ENCODE measurements around the gene SRPRB.
"Not testable (repeated sequence)": the region's sequence is repeated elsewhere in the genome, so short reads cannot be mapped to it uniquely, and the experiment has no call there.

SRPRB gene

GRCh38 chr3:133779626-133780203 lies 25.9 kb upstream of the SRPRB start:
- DNase-seq (ENCODE audit: low read depth): no peak

DNA sequence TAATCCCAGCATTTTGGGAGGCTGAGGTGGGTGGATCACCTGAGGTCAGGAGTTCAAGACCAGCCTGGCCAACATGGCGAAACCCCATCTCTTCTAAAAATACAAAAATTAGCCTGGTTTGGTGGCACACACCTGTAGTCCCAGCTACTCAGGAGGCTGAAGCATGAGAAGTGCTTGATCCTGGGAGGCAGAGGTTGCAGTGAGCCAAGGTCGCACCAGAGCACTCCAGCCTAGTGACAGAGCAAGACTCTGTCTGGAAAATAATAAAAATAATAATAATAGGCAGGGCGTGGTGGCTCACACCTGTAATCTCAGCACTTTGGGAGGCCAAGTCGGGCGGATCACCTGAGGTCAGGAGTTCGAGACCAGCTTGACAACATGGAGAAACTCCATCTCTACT lies 24.9 kb upstream of the SRPRB start:
- DNase-seq (ENCODE audit: low read depth): not testable (repeated sequence)

DNA sequence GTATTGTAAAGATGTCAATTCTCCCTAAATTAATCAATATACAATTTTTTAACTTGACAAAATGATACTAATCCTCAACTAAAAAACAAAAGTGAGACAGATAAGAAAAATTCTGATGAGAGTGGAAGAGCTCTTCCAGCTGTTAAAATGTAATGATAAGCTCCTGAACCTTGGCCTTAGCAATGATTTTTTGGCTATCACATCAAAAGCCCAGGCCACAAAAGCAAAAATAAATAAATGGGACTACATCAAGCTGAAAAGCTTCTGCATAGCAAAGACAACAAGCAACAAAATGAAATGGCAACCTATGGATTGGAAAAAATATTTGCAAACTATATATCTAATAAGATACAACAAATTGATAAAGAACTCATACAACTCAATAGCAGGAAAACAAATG lies 24.0 kb upstream of the SRPRB start:
- no peak for DNase-seq (ENCODE audit: low read depth)

GRCh38 chr3:133782454-133782853 lies 23.2 kb upstream of the SRPRB start:
- DNase-seq (ENCODE audit: low read depth): no peak

DNA sequence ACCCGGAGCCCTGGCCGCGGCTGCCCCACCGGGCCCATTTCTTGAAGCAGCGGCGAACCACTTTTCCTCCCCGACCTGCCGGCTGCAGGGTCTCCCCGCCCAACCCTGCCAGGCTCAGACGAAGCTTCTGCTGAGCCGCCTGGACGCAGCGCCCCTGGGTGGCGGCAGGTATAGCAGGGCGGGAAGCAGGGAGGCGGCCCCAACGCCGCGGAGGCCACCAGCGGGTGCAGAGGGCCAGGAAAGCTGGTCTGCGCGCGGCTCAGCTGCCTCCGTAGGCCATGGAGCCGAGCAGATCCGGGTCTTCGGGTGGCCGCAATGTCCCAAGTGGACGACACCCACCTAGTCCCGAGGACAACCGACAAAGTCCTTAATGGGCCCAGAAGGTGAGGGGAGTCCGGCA lies 21.9 kb upstream of the SRPRB start:
- DNase-seq (ENCODE audit: low read depth): no peak

DNA sequence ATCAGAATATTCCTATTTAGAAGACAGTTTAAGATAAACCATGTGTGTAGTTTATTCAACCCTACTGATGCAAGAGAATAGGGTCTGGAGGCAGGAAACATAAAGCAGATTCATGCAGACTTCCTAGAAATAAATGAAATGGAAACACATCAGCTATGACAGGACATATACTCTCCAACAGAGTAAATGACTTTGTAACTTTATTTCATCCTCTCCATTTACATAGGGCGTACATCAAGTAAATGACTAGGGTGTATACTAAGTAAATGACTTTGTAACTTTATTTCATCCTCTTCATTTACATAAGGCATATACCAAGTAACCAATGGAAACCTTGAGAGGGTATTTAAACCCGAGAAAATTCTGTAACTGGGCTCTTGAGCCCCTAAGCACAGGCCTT lies 17.6 kb upstream of the SRPRB start:
- DNase-seq (ENCODE audit: low read depth): no peak

DNA sequence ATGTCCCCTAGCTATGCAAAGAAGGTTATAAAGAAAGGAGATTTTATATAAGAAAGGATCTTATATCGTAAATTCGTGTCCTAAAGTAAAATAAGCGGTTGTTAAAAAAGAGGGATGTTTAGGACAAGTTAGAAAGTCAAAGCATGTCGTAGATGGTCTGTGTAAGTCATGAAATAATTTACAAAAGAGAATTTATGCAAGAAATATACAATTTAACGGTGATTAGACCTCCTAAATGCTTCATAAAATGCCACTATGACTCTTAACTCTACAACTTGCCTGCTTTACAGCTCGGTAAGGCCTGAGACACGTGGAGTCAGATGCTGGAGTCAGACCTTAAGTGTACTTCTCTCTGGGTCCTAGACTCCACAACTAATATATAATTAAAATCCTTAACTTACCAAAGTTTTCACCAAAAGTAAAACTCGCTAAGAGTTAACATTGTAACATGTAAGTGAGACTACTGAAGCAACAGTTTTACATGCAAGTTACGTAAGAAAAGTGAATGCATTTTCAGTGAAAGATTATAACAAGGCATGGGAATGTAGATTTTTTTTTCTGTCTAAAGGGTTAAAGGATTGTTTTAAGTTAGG lies 13.3 kb upstream of the SRPRB start:
- DNase-seq (ENCODE audit: low read depth): no peak

GRCh38 chr3:133797396-133798105 lies 8.1 kb upstream of the SRPRB start:
- no peak for DNase-seq (ENCODE audit: low read depth)

DNA sequence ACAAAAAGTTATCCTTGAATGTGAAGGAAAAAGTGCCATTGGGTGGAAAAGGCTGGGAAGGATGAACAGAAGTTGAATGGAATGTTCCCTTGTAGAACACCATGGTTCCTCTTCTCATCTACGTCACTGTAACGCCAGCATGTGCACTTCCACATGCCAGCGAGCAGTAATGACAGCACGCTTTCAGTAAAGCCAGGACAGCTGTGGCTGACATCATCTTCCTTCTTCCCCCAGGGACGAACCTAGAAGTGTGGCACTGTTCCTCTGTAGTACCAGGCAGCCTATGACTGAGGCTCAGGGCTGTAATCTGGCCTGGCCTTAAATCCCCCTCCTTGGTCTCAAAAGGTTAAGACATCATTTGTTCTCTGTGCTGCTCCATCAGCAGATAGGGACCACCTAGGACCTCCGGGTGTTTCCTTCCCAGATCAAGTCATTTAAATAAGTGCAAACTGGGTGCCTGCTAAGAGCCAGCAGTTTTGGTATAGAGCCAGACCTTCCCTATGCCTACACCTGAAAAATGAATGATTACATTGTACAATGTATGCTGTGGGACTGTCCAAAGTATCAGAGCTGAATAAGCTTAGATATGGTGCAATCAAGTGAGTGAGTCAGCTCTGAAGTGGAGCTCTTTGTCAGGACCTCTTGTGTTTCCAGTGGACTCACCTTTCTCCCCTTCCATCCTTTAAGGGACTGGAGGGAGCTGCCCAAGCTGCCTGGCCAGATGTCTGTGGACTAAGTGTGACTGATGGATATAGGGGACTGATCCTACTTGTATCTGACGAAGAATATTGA lies 5.6 kb upstream of the SRPRB start:
- DNase-seq (ENCODE audit: low read depth): no peak

DNA sequence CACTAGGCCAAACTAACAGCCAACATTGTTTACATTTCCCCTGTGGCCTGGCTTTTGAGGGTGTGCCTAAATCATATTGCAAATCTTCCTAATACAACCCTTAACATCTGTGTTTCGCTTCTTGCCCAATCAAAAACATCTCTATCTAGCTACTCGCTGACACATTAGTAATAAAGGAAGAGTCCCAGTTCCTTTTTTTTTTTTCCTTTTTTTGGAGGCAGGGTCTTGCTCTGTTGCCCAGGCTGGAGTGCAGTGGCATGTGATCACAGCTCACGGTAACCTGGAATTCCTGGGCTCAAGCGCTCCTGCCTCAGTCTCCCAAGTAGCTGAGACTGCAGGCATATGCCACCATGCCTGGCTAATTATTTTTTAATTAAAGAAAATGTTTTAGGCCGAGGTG lies 2.1 kb upstream of the SRPRB start:
- DNase-seq (ENCODE audit: low read depth): no peak

DNA sequence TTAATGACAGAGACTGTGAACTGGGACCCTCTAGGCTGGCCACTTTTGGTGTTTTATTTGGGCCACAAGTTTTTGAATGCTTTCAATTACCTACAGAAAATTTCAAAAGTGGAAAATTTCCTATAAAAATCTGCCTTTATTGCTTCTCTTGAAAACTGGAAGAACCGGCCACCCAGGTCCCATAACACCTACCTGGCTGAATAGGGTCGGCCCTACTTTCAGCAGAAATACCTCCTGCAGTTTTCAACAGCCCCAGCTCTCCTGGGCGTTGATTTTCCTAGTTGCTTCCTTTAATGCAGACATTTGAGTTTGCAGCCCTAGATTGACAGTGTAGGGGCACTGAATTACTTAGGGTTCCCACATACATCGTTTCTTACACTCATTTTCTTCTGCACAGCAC lies 719 bp upstream of the SRPRB start:
- DNase-seq (ENCODE audit: low read depth): no peak

- no peak for DNase-seq (ENCODE audit: low read depth)
Measured at GRCh38 chr3:133805384-133805701, 272 bp upstream of the SRPRB start.

DNA sequence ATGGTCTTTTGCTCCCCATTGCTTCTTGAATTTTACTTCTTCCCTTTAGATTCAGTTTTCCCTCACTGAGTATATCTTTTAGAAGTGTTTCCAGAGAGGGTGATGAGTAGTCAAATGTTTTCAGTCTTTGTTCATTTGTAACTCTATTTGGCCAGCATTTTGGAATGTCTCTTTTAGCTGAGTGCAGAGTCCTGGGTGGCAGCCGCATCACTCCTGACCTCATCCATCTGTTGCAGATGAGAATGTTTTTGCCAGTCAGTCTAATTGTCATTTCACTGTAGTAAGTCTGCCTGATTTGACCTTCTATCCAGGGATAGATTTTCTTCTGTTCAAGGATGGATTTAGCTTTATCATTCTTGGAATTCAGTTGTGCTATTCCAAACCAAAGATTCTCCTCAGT lies 7.3 kb downstream of the SRPRB start:
- DNase-seq (ENCODE audit: low read depth): no peak

DNA sequence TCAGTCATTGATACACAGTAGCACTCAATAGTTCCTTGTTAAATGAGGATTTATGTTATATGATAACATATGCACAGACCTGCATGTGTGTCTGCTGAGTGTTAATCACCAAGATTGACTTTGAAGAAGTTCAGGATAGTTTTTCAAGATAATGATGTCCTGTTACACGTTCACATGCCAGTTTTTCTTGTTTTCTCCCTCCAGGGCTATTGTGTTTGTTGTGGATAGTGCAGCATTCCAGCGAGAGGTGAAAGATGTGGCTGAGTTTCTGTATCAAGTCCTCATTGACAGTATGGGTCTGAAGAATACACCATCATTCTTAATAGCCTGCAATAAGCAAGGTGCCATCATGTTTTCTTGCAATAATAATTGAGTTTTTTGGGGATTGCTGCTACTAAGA lies 9.8 kb downstream of the SRPRB start:
- no peak for DNase-seq (ENCODE audit: low read depth)

- no peak for DNase-seq (ENCODE audit: low read depth)
Measured at GRCh38 chr3:133820129-133820528, 14.5 kb downstream of the SRPRB start.

- no peak for DNase-seq (ENCODE audit: low read depth)
Measured at GRCh38 chr3:133820889-133821675, 15.5 kb downstream of the SRPRB start.

GRCh38 chr3:133821767-133822638 lies 16.4 kb downstream of the SRPRB start:
- no peak for DNase-seq (ENCODE audit: low read depth)

- no peak for DNase-seq (ENCODE audit: low read depth)
Measured at GRCh38 chr3:133824961-133825485, 19.4 kb downstream of the SRPRB start.

DNA sequence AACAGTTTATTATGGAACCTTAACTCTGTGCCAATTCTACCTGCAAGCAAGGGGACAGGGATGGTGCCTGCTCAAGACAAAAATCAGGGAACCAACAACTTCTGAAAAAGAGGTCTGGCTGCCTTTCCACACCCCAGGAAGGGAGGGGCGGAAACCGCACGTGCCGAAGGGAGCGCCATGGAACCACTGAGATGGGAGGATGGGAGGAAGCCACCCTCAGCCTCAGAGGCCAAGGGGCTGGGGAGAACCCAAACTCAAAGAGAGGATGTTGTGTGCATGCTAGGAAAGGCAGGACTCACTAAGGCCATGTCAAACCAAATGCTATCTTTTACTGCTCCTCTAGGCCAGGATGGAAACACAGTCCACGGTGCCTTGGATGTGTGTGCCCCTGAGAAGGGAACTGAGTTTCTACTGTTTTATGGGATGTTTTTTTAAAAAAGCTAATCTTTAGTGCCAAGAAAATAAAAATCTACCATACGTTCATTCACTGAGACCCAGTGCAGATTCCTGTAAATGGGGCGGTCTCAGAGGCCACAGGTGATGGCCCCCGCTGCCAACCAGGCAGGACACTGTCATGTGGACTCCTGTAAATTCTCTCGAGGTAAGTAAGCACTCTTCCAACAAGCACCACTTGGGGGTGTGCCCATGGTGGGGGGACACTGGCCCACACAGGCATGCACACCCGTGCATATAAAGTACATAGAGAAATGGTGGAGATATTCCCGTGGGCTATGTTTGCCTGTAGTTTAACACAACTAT lies 20.5 kb downstream of the SRPRB start:
- DNase-seq (ENCODE audit: low read depth): no peak

- DNase-seq (ENCODE audit: low read depth): no peak
Measured at GRCh38 chr3:133827136-133827535, 21.5 kb downstream of the SRPRB start.

All from activated T-cell treated with anti-CD3 and anti-CD28 coated beads for 48 hours (primary cell).